MCF 10A (cell line): ENCODE data around the gene CCDC127. TPM values are rescaled to one million over a fixed set of nuclear protein-coding genes. Genes with fewer than 3 reads are reported as not detected.

Experiments
- BruUV-seq: library from RNA; stranded (reverse); fragments of 400-500 nt; replicated peaks from 2 replicates; lab custom pipeline; 2021; lab: Mats Ljungman, UMichigan
- CTCF ChIA-PET: fragments of 300-600 bp; sonication (Branson Sonifier 250); formaldehyde crosslinking; extraction: SDS; loops from one replicate; lab custom pipeline; 2021; ENCODE audit warnings: antibody characterized with exemption, inconsistent platforms; lab: Yijun Ruan, JAX
- POLR2A ChIA-PET: fragments of 300-600, 350-650 bp; sonication (Branson Sonifier 250); formaldehyde crosslinking; extraction: SDS; loops from one replicate; lab custom pipeline; 2020; ENCODE audit warnings: antibody characterized with exemption, inconsistent platforms; lab: Yijun Ruan, JAX
- DNase-seq: peaks from one replicate; pipeline ENCODE4 v3.0.0-alpha.2; 2018; ENCODE audit not compliant: unreplicated experiment
- H3K27ac Mint-ChIP-seq: one replicate; pipeline ENCODE4 v1.8.0; 2022; ENCODE audit warnings: mild to moderate bottlenecking, low read depth, mixed read lengths; ENCODE audit not compliant: unreplicated experiment
- H3K27me3 Mint-ChIP-seq: one replicate; pipeline ENCODE4 v1.8.0; 2022; ENCODE audit warnings: mixed read lengths; ENCODE audit not compliant: insufficient read depth, unreplicated experiment
- H3K36me3 Mint-ChIP-seq: one replicate; pipeline ENCODE4 v1.8.0; 2022; ENCODE audit warnings: mild to moderate bottlenecking, moderate library complexity, mixed read lengths; ENCODE audit not compliant: insufficient read depth, unreplicated experiment
- H3K4me1 Mint-ChIP-seq: one replicate; pipeline ENCODE4 v1.8.0; 2022; ENCODE audit warnings: mixed read lengths; ENCODE audit not compliant: insufficient read depth, unreplicated experiment
- H3K4me3 Mint-ChIP-seq: one replicate; pipeline ENCODE4 v1.8.0; 2022; ENCODE audit warnings: mild to moderate bottlenecking, moderate library complexity, mixed read lengths; ENCODE audit not compliant: unreplicated experiment
- H3K9me3 Mint-ChIP-seq: one replicate; pipeline ENCODE4 v1.8.0; 2022; ENCODE audit warnings: mixed read lengths; ENCODE audit not compliant: unreplicated experiment
- CTCF ChIP-seq: fragments of 200-600 bp; IDR thresholded peaks from one replicate; pipeline ENCODE4 v1.8.0; 2022; ENCODE audit warnings: antibody characterized with exemption, mild to moderate bottlenecking; ENCODE audit not compliant: unreplicated experiment
- intact Hi-C: fragments of 100-400 bp; cut with micrococcal nuclease; formaldehyde crosslinking; loops from 2 replicates; pipeline ENCODE4 v1.14.1; 2022
- total RNA-seq: library from RNA; stranded (reverse); gene quantifications from 2 replicates; pipeline ENCODE4 v1.2.3, GENCODE V29; 2022

The CCDC127 gene
- total RNA-seq, 1 experiment from 2014 or later: 4.5 TPM

DNA sequence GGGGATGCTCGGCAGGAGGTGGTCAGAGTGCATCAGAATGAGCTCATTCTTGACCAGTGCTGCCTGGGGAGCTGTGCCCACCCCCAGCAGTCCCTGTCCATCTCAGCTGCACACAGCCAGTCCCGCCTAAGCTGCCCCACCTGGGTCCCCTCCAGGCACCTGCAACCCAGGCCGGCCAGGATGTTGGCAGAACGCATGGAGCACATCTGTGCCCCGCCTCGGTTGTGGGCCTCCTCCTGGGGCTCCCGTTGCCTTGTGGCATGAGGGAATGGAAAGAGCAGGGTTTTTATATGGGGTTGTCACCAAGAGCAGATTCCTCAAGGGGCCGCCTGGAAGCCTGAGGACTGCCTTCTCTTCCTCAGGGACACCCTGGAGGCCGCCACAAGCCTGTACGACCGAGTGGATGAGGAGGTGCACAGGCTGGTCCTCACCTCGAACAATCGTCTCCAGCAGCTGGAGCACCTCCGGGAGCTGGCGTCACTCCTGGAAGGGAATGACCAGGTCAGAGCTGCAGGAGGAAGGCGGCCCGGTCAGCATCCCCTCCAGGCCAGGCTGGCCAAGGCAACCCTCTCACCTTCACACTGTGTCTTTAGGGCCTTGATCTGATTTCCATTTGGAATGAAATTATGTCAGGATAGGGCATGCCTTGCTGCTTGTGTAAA lies 61.4 kb downstream of the CCDC127 start:
- POLR2A ChIA-PET: interaction anchor here (0.7 kb wide), 1 partner anchor 257 kb away, joined by 3 read pairs; no protein-coding TSS in a partner anchor

GRCh38 chr5:155651-156410 lies 62.1 kb downstream of the CCDC127 start:
- no TSS peak for BruUV-seq
- TF ChIP-seq CTCF: no peak
- H3K9me3 Mint-ChIP-seq: no peaks in the 10 kb centered on the region
- peaks cover 31% of the 10 kb centered on the region for H3K27me3 Mint-ChIP-seq
- H3K4me1 Mint-ChIP-seq: peaks cover 5% of the 10 kb centered on the region
- ChIA-PET CTCF (interaction anchor here (0.6 kb wide), 1 partner anchor 111 kb away, joined by 3 read pairs; no protein-coding TSS in a partner anchor), POLR2A (no interaction called here)
- H3K36me3 Mint-ChIP-seq: no peaks in the 10 kb centered on the region
- no peak overlapping the region for H3K4me3 Mint-ChIP-seq
- H3K27ac Mint-ChIP-seq: no peak overlapping the region
- no peak for DNase-seq
- intact Hi-C loops: no loop called here

More for the DNA sequence above, 61.4 kb downstream of the CCDC127 start:
- no peak overlapping the region for H3K4me3 Mint-ChIP-seq
- no peak for DNase-seq
- H3K27ac Mint-ChIP-seq: no peak overlapping the region
- H3K27me3 Mint-ChIP-seq: peaks cover 38% of the 10 kb centered on the region
- H3K4me1 Mint-ChIP-seq: peaks cover 5% of the 10 kb centered on the region
- BruUV-seq: no TSS peak
- intact Hi-C loops: no loop called here
- CTCF ChIA-PET: interaction anchor here (0.6 kb wide), 1 partner anchor 110 kb away, joined by 3 read pairs; no protein-coding TSS in a partner anchor
- no peaks in the 10 kb centered on the region for H3K9me3 Mint-ChIP-seq
- no peaks in the 10 kb centered on the region for H3K36me3 Mint-ChIP-seq
- no peak for TF ChIP-seq CTCF

- CTCF ChIA-PET: no interaction called here
- no peak overlapping the region for H3K4me3 Mint-ChIP-seq
- no TSS peak for BruUV-seq
- no peak overlapping the region for H3K27ac Mint-ChIP-seq
- TF ChIP-seq CTCF: no peak
- peaks cover 21% of the 10 kb centered on the region for H3K27me3 Mint-ChIP-seq
- no peaks in the 10 kb centered on the region for H3K9me3 Mint-ChIP-seq
- intact Hi-C loops: no loop called here
- POLR2A ChIA-PET: no interaction called here
- peaks cover 4% of the 10 kb centered on the region for H3K4me1 Mint-ChIP-seq
- H3K36me3 Mint-ChIP-seq: no peaks in the 10 kb centered on the region
- DNase-seq: no peak
Measured at GRCh38 chr5:154826-155225, 63.1 kb downstream of the CCDC127 start.

DNA sequence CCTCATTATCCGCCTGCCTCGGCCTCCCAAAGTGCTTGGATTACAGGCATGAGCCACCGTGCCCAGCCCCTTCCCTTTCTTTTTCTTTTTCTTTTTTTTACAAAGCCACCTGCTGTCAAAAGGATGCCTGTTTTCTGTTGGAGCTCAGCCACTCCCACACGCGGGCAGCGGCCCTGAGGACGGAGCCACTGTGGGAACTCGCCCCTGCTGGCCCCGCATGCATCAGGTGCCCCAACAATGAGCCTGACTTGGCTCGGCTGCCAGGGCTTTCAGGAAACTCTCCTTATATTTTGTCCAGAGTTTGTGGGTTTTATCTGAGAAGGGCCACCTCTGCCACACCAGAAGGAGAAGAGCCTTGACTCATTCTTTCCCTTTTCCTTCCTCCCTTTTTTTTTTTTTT lies 63.7 kb downstream of the CCDC127 start:
- TF ChIP-seq CTCF: no peak
- Mint-ChIP-seq H3K4me3 (no peak overlapping the region), H3K27me3 (peaks cover 15% of the 10 kb centered on the region), H3K27ac (no peak overlapping the region), H3K9me3 (no peaks in the 10 kb centered on the region), H3K4me1 (no peaks in the 10 kb centered on the region), H3K36me3 (no peaks in the 10 kb centered on the region)
- DNase-seq: no peak
- ChIA-PET CTCF (no interaction called here), POLR2A (no interaction called here)
- intact Hi-C loops: no loop called here
- no TSS peak for BruUV-seq
